HT1080 (cell line): Measurements from ENCODE around the gene RBP5. TPM values are rescaled to one million over a fixed set of nuclear protein-coding genes. Genes with fewer than 3 reads are reported as not detected.

ENCODE experiments used
- DNase-seq: peaks from one replicate; pipeline ENCODE4 v3.0.0-alpha.2; 2015; ENCODE audit warnings: low read depth
- polyA plus RNA-seq, 2 experiments: library from polyadenylated mRNA; depleted of rRNA; stranded (reverse); fragments of >200 nt; gene quantifications; 2 replicates each; pipeline ENCODE4 v1.2.3, GENCODE V29; 2015
- total RNA-seq: library from RNA; depleted of rRNA; stranded (reverse); fragments of >200 nt; shearing (Covaris generic); gene quantifications from 2 replicates; pipeline ENCODE4 v1.2.3, GENCODE V29; 2014; rRNA removed

RBP5 gene, protein sequence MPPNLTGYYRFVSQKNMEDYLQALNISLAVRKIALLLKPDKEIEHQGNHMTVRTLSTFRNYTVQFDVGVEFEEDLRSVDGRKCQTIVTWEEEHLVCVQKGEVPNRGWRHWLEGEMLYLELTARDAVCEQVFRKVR
- total RNA-seq: not detected in 2 replicates
- not detected in 2 replicates for polyA plus RNA-seq (2015; cell fraction: cytosol; rRNA removed)
- 0.14 and 0.57 TPM in 2 replicates for polyA plus RNA-seq (2015; cell fraction: nucleus; rRNA removed)

DNA sequence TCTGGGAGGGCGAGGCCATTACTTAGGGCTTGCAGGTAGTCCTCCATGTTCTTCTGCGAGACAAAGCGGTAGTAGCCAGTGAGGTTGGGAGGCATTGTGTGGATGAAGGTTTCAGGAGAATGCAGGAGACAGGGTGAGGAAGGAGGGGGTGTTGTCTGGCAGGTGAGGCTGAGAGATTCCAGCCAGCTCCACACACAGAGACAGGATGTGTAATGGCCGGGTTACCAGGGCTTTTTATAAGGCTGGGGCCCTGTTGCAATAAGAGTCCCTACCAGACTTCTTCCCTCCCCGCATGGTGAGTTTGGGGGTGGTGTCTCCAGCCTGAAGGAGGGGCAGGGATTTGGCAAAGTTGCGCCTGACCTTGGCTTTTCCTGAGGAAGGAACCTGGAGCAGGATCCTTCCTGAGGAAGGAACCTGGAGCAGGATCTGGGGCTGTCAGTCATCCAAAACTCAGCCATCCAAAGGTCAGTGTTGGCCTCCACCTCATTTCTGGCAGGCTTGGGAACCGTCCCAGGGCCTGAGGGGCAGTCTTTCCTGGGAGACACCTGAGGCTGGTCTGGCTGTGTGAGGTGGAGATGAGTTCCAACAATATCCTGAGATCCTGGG lies at the start of gene RBP5:
Gene RBP5 (minus strand): TSS at position 209 of the 606 bp plus-strand sequence. CDS start 114 bp downstream, at position 95.
- DNase-seq: no peak

DNA sequence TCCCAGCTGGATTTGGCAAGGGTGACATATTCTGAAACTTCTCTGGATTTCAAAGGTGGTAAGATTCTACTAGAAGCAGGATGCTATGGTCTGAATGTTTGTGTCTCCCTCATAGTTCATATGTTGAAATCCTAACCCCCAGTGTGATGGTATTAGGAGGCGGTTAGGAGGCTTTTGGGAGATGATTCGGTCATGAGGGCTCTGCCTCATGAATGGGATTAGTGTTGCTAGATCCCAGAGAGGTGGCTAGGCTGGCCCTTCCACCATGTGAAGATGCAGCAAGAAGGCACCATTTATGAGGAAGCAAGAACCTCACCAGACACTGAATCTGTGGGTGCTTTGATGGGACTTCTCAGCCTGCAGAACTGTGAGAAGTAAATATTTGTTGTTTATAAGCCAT lies 49.8 kb upstream of the RBP5 start:
- no peak for DNase-seq

DNA sequence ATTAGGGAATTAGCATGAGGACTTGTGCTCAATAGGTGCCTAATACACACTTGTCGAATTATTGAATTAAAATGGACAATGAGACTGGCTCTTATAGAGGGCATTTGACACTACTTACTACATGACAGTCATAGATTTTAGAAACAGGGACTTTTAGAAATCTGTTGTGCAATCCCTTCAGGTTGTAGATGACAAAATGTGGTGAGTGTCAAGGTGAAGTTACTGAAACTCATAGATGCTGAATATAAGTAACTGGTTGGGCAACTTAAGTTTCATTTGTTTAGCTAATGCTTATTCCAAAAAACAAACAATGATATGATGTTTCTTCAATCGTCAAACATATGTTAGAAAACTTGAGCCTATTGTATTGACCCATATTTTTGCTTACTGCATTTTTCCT lies 47.9 kb upstream of the RBP5 start:
- no peak for DNase-seq

DNA sequence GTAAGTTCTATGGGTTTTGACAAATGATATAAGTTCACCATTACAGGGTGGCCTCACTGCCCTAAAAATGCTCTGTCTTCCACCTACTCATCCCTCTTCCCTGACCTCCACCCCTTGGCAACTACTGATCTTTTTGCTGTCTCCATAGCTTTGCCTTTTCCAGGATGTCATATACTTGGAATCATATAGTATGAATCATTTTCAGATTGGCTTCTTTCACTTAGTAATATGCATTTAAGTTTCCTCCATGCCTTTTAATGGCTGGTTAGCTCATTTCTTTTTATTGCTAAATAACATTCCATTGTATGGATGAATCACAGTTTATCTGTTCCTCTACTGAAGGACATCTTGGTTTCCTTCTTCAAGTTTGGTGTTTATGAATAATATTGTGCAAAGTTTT lies 46.8 kb upstream of the RBP5 start:
- peak; percentile 36 for DNase-seq

DNA sequence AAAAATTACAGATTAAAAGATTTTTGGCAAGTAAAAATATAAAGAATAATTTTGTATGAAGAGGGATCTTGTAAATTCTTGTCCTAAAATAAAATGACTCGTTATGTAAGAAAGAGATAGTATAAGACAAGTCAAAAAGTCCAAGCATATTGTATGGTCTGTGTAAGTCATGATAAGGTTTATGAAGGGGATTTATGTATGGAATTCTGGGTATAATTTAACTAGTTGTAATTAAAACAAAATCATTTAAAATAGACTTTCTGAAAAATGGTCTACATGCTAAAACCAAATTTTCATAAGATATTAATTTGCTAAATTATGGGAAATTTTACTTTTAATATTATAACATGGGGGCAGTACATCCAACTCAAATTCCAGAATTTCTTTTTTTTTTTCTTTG lies 43.2 kb upstream of the RBP5 start:
- DNase-seq: no peak

DNA sequence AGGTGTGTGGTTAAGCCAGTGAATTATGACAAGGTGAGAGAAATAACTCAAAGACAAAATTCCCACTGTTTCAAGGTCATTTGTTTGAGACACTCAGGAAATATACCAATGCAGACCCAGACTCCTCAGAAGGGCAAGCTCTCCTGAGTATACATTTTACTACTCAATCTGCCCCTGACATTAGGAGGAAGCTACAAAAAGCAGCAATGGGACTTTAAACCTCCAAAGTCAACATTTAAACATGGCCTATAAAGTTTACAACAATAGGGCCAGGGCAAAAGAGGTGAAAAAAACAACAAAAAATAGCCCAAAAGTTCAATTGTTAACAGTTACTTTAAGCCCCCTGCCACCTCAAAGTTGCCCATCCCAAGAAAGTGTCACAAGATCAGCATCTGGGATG lies 41.3 kb upstream of the RBP5 start:
- DNase-seq: no peak

DNA sequence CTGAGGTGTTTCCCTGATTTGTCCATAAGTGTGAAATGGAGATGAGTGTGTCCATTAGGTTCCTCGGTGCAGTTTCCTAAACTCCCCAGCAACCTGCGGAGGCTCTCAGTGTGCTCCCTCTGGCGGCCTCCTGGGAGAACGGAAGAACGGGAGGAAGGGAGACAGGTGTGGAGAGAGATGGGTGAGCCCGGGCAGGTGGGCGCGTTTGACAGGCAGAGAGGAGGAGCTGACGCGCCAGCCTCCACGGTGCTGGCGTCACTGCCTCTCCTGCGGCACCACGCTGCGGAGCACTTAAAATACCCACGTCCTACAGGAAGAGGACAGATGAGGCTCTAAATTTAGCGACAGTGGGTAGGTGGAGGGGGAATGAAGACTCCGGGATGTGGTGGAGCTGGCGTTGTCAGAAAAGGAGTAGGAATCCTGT lies 34.0 kb upstream of the RBP5 start:
- DNase-seq: no peak

DNA sequence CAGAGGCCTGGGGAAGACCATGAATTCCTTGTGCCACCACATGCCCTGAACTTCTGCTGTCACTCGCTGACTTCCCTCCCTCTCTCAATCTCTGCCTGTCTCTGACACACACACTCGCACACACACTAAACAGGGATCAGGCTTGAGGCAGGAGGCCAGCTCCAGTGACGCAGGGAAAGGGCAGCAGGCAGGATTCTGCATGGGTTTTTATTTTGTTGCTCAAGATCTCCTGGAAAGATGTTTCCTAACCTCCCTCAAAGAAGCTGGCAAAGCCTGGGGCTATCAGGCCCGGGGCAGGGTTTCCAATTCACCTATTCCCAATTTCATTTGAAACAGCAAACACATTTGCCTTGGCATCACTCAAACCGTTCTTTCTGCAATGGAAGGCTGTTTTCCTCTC lies 33.1 kb upstream of the RBP5 start:
- DNase-seq: no peak

DNA sequence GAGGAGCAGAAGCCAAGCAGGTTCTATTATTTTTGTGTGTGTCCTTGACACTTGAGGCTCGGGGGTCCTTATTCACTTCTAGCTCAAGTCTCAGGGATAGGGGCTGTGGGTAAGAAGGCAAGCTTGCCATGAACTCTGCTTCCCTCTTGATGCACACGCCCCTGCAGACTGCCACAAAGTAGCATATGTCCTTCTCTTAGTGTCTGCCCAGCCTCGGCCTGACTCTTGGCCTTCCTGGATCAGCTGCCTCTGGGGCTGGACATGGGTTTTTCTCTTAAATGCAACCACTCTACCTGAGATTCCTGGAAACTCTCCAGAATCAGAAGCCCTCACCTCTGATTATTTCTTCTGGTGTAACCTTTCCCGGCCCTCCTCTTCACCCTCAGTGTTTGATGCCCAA lies 32.6 kb upstream of the RBP5 start:
- no peak for DNase-seq

DNA sequence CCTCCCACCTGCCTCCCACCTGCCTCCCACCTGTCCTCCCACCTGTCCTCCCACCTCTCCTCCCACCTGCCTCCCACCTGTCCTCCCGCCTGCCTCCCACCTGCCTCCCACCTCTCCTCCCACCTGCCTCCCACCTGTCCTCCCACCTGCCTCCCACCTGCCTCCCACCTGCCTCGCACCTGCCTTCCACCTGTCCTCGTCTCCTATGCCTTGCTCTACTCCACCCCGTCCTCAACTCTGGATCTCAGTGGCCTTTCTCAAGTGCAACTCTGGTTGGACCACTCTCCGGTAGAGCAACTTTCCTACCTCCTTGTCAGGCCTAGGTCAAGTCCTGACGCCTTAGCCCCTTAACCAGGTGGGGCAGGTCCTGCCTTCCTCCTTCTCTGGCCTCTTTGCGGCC lies 31.5 kb upstream of the RBP5 start:
- DNase-seq: no peak

DNA sequence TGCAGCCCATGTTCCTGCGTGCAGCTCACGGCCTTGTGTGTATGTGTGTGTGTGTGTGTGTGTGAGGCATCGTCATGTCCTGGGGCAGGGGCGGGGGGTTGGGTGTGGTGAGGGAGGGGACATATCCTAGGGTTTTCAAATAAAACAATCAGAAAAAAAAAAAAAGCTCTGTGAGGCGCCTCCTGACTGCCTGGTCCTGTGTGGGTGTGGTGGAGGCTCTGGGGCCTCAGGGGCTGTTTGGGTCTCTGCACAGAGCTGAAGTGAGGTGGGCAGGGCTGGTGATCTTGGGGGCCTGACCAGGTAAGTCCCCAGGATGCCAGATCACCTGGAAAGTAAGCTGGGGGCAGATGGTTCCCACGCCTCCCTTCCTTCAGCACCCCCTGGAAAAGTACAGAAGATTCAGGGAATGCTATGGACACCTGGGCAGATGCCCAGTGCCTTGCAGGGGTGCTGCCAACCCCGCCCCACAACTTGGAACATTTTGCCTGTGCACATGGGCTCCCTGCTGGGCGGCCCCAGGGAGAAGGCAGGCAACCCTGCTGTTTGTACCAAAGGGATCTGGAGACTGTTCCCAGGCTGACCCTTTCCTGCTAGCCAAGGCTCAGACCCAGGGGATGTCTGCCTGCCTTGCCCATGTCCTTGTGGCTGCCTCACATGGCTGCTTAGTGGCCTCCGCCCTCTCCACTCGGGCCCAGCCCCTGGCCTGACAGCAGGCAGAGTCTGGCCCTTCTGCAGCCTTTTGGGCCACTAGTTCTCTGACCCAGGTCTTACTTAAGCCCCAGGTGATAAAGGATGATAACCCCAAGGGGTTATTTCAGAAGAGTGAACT lies 30.3 kb upstream of the RBP5 start:
- no peak for DNase-seq

DNA sequence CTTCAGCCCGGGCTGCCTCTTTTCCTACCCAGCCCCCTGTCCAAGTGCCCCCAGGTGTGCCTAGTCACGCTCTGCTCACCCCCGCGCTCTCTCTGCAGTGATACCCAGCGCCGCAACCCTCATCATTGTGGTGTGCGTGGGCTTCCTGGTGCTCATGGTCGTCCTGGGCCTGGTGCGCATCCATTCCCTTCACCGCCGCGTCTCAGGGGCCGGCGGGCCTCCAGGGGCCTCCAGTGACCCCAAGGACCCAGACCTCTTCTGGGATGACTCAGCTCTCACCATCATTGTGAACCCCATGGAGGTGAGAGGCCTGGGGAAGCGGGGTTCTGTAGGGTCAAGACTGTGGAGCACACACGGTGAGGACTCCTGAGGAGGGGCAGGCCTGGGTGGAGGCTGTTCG lies 28.7 kb upstream of the RBP5 start:
- no peak for DNase-seq

DNA sequence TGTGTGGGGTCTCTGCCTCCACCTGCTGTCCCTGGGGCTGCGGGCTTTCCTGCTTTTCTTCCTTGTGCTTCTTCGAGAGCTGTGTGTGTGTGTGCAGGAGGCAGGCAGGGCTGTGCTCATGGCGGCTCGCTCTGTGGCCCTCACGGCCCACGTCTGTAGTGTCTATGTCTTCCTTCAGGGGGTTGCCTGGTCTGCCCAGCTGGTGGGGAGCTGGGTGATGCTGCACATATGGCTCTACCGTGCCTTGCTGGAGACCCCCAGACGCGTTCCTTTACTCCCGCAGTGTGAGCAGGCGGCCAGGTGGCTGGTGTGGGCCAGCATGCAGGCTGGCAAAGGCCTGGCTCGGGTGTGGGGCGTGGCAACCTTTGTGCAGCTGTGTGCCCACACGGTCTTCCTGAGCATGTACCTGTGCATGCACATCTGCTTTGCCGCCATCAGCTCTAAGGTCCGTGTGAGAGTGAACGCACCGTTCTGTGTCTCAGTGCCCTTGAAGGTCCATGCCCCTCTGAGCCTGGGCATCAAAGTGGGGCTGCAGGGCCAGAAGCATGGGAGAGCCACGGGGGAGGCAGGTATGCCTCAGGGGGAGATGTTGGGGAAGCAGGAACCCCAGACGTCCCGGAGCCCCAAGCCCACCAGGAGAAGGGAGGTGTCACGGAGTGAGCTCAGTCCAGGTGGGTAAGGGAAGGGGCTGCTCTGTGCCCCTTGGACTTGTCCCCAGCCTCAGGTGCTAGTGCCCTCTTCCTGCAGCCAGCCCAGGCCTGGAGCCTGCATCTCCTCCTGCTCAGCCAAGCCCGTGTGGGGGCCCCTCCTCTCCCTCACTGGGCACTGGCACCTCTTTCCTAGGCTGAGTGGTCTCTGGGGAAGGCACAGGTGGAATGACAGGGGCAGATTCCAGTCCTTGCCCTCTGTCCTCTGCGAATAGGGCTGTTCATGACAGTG lies 27.8 kb upstream of the RBP5 start:
- no peak for DNase-seq

DNA sequence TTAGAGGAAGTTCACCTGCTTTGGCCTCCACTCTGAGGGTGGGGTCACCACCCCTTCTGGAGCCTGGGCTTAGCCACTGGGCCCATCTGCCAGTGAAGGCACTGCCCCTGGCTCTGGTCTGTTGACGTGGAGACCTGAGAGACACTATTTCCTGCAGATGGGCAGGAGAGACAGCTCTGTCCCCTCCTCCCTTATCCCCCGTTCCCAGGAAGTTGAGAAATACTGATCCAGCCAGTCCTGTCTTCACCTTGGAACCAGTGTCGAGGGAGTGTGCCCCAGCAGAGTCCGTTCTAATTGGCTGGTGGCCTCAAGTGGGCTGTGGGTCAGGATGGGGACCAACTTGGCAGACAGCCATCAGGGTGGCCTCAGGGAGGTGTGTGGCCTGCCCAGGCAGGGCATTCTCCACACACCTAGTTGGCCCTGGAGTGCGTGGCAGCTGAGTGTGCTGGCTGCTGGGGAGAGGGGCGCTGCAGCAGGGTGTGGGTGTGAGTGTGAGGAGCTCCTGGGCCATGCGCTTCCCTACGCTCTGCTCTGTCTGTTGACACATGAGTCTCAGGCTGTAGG lies 26.9 kb upstream of the RBP5 start:
- DNase-seq: no peak

DNA sequence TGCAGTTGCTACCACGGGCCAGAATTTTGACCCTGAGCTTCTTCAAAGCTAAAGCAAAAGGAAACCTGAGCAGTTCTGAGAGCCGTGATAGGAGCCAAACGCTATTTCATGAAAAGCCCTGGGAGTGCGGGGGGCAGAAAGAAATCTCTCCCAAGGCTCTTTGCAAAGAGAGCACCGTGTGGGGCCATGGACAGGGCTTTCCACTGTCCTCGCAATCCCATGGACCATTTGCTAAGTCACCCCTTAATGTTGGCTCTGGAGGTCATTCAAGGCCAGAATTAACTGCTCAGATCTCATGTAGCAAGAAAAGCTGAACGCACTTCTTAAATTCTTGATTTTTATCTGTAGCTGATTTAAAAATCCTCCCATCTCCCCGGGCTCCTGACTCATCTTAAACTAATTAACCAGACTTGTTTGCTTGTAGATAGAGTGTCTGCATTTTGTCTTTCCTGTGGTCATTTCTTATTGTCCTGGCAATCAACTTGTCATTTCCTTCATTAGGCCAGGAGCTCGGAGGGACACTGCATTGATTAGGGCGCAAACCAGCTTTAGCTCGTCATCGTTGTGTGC lies 26.3 kb upstream of the RBP5 start:
- no peak for DNase-seq

DNA sequence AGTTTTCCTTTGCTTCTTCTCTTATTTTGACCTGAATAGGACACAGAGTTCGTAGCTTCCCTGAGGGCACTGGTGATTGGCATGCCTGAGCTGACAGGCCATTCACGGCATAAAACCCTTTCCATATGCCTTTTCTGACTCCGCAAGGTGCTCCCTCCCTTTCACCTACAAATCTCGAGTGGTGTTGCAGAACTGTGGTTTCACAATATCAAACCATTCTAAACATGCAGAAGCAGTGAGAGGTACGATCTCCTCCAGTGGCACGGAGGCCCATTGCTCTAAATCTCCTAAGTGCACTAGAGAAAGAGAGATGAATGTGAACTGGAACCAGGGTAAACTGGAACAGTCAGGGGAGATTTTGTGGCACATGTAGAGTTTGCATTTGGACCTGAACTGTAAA lies 25.4 kb upstream of the RBP5 start:
- DNase-seq: no peak

DNA sequence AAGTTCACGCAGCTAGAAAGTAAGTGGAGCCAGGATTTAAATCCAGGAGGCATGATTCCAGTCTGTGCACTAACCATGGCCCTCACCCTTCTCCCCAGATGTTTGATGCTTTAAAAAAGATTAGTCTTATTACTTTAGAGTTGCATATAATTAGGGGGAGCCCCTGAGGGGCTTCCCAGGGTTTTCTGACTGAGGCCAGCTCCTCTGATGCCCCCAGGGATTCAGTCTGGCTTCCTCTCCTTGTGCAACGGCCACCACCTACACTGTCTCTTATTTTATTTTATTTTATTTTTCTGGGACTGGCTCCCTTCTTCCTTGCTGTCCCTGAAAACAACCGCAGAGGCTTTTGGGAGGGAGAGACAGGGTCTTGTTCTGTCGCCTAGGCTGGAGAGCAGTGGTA lies 24.1 kb upstream of the RBP5 start:
- no peak for DNase-seq

DNA sequence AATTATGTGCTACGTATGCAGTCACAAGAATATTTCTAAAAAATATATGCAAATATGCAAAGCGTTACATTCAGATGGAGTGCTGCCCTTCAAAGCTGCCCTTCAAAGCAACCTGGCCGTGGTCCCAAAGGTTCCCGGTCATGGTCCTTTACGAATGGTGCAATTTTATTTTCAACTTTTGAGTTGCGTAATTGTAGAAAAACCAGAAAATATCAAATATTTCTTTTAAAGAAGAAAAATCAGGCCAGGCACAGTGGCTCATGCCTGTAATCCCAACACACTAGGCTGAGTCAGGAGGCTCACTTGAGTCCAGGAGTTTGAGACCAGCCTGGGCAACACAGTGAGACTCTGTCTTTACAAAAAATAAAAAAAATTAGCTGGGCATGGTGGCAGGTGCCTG lies 22.8 kb upstream of the RBP5 start:
- no peak for DNase-seq

DNA sequence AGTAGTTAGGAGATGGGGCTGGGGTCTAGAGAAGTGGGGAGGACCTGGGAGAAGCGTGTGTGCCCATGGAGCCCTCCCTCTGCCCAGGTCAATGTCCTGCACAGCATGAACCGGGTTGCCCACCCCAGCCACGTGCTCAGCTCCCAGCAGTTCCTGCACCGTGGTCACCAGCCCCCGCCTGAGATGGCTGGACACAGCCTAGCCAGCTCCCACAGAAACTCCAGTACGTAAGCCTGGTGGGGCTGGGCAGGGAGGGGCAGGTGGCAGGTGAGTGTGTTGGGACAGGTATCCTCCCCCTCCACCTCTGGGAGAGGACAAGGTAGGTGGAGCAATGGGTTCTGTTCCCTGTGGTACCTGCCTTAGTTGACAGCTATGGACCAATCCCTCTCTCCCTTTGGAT lies 22.2 kb upstream of the RBP5 start:
- no peak for DNase-seq

DNA sequence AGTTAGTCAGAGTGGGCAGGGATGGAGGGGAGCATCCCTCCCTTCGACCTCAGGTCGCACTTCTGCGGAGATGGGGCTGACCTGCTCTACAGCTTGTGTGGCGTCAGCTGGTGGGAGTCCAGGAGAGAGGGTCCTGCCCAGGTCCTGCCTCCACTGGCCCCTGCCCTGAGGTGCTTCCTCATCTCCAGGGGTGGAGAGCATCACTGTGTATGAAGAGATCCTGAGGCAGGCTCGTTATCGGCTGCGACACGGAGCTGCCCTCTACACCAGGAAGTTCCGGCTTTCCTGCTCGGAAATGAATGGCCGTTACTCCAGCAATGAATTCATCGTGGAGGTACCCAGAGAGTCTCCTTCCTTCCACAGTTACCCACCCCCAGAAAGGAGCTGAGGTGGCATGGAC lies 21.7 kb upstream of the RBP5 start:
- no peak for DNase-seq

DNA sequence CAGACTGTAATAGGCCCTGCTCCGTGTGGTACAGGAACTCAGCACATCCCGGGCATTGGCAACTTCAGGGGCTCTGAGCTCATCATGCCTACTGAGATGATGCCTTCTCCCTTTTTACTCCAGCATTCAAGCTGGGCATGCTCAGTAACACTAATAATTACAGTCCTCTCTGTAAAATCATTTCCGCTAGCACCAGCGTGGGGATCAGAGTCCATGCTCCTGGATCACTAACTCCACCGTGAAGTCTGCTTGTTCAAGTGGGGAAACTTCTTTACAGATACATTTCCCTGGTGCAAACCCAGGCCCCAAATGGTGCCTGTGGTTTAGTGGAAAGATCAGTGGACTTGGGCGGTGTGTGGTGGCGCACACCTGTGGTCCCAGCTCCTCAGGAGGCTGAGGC lies 18.2 kb upstream of the RBP5 start:
- no peak for DNase-seq
